Endodermal cell (in vitro differentiated cells): ENCODE data around the gene DOCK9. TPM values are rescaled to one million over a fixed set of nuclear protein-coding genes. Genes with fewer than 3 reads are reported as not detected.

Experiments
- DNase-seq: peaks from one replicate; pipeline ENCODE4 v3.0.0-alpha.2; 2017
- H3K27ac ChIP-seq: 2 replicates; pipeline ENCODE4 v1.5.1; 2013; ENCODE audit warnings: mild to moderate bottlenecking, low read depth, low read length, moderate library complexity
- H3K27me3 ChIP-seq: 2 replicates; pipeline ENCODE4 v1.6.1; 2013; ENCODE audit warnings: mild to moderate bottlenecking, low read length, moderate library complexity; ENCODE audit not compliant: insufficient read depth, control insufficient read depth, poor library complexity, severe bottlenecking
- H3K36me3 ChIP-seq: 2 replicates; pipeline ENCODE4 v1.7.0; 2013; ENCODE audit warnings: mild to moderate bottlenecking, low read length, moderate library complexity; ENCODE audit not compliant: control insufficient read depth, insufficient read depth
- H3K4me1 ChIP-seq: one replicate; pipeline ENCODE4 v1.7.0; 2013; ENCODE audit warnings: low read length; ENCODE audit not compliant: control insufficient read depth, insufficient read depth
- H3K4me3 ChIP-seq: 2 replicates; pipeline ENCODE4 v1.5.1; 2013; ENCODE audit warnings: mild to moderate bottlenecking, low read length, moderate library complexity
- H3K9ac ChIP-seq: 2 replicates; pipeline ENCODE4 v1.6.1; 2013; ENCODE audit warnings: mild to moderate bottlenecking, low read length, moderate library complexity; ENCODE audit not compliant: poor library complexity, severe bottlenecking; ENCODE audit errors: extremely low read depth
- H3K9me3 ChIP-seq: 2 replicates; pipeline ENCODE4 v1.6.1; 2013; ENCODE audit warnings: mild to moderate bottlenecking, low read length, moderate library complexity; ENCODE audit not compliant: control insufficient read depth
- H3K27ac Mint-ChIP-seq: 2 replicates; pipeline ENCODE4 v1.8.0; 2020; ENCODE audit warnings: mixed read lengths
- H3K27me3 Mint-ChIP-seq: 2 replicates; pipeline ENCODE4 v1.8.0; 2021; ENCODE audit warnings: mild to moderate bottlenecking, mixed read lengths; ENCODE audit not compliant: insufficient read depth
- H3K36me3 Mint-ChIP-seq: 2 replicates; pipeline ENCODE4 v1.8.0; 2020; ENCODE audit warnings: low read depth, mixed read lengths
- H3K4me1 Mint-ChIP-seq: 2 replicates; pipeline ENCODE4 v1.8.0; 2020; ENCODE audit warnings: mixed read lengths
- H3K4me3 Mint-ChIP-seq: 2 replicates; pipeline ENCODE4 v1.8.0; 2020; ENCODE audit warnings: mild to moderate bottlenecking, moderate library complexity, mixed read lengths
- H3K9me3 Mint-ChIP-seq: 2 replicates; pipeline ENCODE4 v1.8.0; 2020; ENCODE audit warnings: mild to moderate bottlenecking, mixed read lengths
- WGBS, 2 experiments: methylation state at CpG; one replicate each; pipeline versions ENCODE4 v1.1.5 to v1.1.7; 2013; ENCODE audit warnings: missing lambda C conversion rate in 2 of 2, mixed read lengths in 1 of 2; ENCODE audit not compliant: insufficient coverage in 1 of 2, insufficient read length in 1 of 2; 5-methylcytosine and 5-hydroxymethylcytosine counted together
- total RNA-seq, 2 donors: library from RNA; stranded (reverse); fragmentation: NEBNext Ultra II Directional in 1 of 2; extraction: Animal tissue kit (Norgen Biotek cat#: 25700) in 1 of 2; gene quantifications; 2 replicates in 1 of 2; 3 replicates in 1 of 2; pipeline ENCODE4 v1.2.1, GENCODE V29; 2021
- TF ChIP-seq, protein P1 (sequence below): fragments of 200-600 bp; sonication (generic); conservative IDR thresholded peaks from 2 replicates; pipeline ENCODE4 v1.5.0; 2021; ENCODE audit warnings: antibody characterized with exemption, mild to moderate bottlenecking

DOCK9 gene
- total RNA-seq, 2 donors from 2014 or later, result 15.6 to 22.5 TPM

DNA sequence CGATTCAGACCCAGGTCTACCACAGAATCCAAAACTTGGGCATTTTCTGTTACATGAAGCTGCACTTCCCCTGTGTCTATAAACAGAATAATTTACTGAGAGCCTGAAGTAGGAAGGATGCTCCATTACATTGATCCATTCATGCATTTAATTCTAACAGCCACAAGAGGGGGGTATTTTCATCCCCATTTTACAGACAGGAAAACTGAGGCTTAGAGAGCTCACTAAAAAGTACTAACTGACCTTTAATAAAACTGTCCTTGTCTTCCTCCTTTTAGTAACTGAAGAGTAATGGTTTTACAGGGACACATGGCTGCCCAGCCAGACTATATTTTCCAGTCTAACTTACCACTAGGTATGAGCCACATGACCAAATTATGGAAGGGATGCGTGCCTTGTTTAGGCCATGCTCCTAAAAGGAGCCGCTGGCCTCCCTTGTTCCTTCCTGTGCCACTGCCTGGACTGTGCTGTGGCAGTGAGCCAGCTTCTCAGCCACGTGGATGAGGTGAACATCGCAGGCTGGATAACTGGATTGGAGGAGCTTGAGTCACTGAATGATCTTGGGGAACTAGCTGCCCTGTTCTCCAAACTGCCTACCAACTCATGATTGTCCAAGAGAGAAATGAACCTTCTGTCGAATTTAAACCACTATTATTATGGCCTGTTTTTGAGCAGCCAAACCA lies 108.3 kb downstream of the DOCK9 start:
- H3K4me1 Mint-ChIP-seq, result no peaks in the 10 kb centered on the region
- H3K27ac ChIP-seq, result no peak overlapping the region

DNA sequence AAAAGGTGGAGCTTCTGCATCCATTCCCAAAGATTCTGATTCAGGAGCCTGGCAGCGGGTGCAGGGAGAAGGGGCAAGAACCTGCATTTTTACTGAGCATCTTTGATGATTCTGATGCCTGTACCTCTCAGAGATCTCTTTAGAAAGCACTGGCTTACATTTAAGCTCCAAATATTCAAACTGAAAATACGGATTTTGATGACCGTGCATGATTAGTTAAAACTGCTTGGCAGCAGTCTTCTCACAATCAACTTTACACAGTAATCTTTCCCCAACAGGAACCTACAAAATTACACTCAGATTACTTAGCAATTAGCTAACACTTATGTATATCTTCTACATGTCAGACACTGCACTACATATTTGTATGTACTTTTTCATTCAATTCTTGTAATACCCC lies 108.9 kb downstream of the DOCK9 start:
- 93% methylated on average over 3 of the region's 3 CpGs for WGBS, 2 experiments
- Mint-ChIP-seq H3K4me1 (no peaks in the 10 kb centered on the region), H3K27ac (no peak overlapping the region), H3K27me3 (no peaks in the 10 kb centered on the region), H3K4me3 (no peak overlapping the region), H3K9me3 (peaks cover 11% of the 10 kb centered on the region), H3K36me3 (peaks cover 14% of the 10 kb centered on the region)
- H3K9me3 ChIP-seq, result peaks cover 11% of the 10 kb centered on the region
- no peak overlapping the region for H3K4me3 ChIP-seq
- H3K27ac ChIP-seq, result no peak overlapping the region
- no peaks in the 10 kb centered on the region for H3K27me3 ChIP-seq
- H3K36me3 ChIP-seq, result no peaks in the 10 kb centered on the region
- TF ChIP-seq, protein P1, sequence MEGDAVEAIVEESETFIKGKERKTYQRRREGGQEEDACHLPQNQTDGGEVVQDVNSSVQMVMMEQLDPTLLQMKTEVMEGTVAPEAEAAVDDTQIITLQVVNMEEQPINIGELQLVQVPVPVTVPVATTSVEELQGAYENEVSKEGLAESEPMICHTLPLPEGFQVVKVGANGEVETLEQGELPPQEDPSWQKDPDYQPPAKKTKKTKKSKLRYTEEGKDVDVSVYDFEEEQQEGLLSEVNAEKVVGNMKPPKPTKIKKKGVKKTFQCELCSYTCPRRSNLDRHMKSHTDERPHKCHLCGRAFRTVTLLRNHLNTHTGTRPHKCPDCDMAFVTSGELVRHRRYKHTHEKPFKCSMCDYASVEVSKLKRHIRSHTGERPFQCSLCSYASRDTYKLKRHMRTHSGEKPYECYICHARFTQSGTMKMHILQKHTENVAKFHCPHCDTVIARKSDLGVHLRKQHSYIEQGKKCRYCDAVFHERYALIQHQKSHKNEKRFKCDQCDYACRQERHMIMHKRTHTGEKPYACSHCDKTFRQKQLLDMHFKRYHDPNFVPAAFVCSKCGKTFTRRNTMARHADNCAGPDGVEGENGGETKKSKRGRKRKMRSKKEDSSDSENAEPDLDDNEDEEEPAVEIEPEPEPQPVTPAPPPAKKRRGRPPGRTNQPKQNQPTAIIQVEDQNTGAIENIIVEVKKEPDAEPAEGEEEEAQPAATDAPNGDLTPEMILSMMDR, result no peak
- no peak overlapping the region for H3K9ac ChIP-seq
- no peak for DNase-seq
- no peaks in the 10 kb centered on the region for H3K4me1 ChIP-seq

More for the DNA sequence above, 108.3 kb downstream of the DOCK9 start:
- no peak overlapping the region for H3K4me3 ChIP-seq
- no peak for DNase-seq
- Mint-ChIP-seq H3K9me3 (peaks cover 12% of the 10 kb centered on the region), H3K27ac (no peak overlapping the region), H3K36me3 (peaks cover 18% of the 10 kb centered on the region), H3K27me3 (no peaks in the 10 kb centered on the region), H3K4me3 (no peak overlapping the region)
- H3K9me3 ChIP-seq, result peaks cover 11% of the 10 kb centered on the region
- H3K4me1 ChIP-seq, result no peaks in the 10 kb centered on the region
- WGBS, 2 experiments, result 88 to 89% methylated on average over 3 to 6 of the region's 6 CpGs
- no peaks in the 10 kb centered on the region for H3K36me3 ChIP-seq
- no peaks in the 10 kb centered on the region for H3K27me3 ChIP-seq
- TF ChIP-seq, protein P1, result peak; percentile 64
- H3K9ac ChIP-seq, result no peak overlapping the region

DNA sequence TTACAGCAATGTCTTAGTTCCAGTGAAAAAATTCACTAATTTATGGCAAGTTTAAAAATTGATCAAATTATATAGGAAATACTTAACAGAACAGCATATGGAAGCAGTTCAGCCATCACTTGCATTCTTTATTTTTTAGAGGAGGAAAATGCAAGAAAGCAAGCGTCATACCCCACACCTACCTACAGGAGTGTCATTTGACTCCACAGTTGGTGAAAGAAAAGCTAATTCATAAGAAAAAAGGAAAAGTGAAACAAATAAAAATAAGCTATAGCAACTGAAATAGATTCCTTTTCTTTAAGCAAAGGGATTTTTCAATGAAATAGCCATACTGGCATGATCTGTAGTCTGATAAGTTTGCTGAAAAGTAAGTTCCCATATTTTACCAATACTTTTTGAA lies 111.0 kb downstream of the DOCK9 start:
- Mint-ChIP-seq H3K36me3 (peaks cover 7% of the 10 kb centered on the region), H3K4me1 (no peaks in the 10 kb centered on the region), H3K9me3 (no peaks in the 10 kb centered on the region), H3K27me3 (no peaks in the 10 kb centered on the region), H3K4me3 (no peak overlapping the region), H3K27ac (no peak overlapping the region)
- Histone ChIP-seq H3K36me3 (no peaks in the 10 kb centered on the region), H3K27ac (no peak overlapping the region), H3K9me3 (no peaks in the 10 kb centered on the region), H3K4me1 (no peaks in the 10 kb centered on the region), H3K27me3 (no peaks in the 10 kb centered on the region), H3K4me3 (no peak overlapping the region), H3K9ac (no peak overlapping the region)
- TF ChIP-seq, protein P1, result peak; percentile 65
- DNase-seq, result no peak
- WGBS, 2 experiments, result 80% methylated on average over 1 of the region's 1 CpG; no CpG with 5 or more reads in 1 of the 2 experiments
